BLaER1 (cell line): Measurements from ENCODE around the gene IDI1.
"Not testable (repeated sequence)": the region's sequence is repeated elsewhere in the genome, so short reads cannot be mapped to it uniquely, and the experiment has no call there.

Source experiments
- H3K27ac ChIP-seq: shearing (Covaris generic); formaldehyde crosslinking; 2 replicates; pipeline ENCODE4 v1.8.1; 2022
- H3K27me3 ChIP-seq: shearing (Covaris generic); formaldehyde crosslinking; 2 replicates; pipeline ENCODE4 v1.8.1; 2022
- H3K36me3 ChIP-seq: shearing (Covaris generic); formaldehyde crosslinking; 2 replicates; pipeline ENCODE4 v1.8.1; 2022
- H3K4me1 ChIP-seq: shearing (Covaris generic); formaldehyde crosslinking; 2 replicates; pipeline ENCODE4 v1.8.1; 2022
- H3K4me2 ChIP-seq: shearing (Covaris generic); formaldehyde crosslinking; 2 replicates; pipeline ENCODE4 v1.8.1; 2022
- H3K4me3 ChIP-seq: shearing (Covaris generic); formaldehyde crosslinking; 2 replicates; pipeline ENCODE4 v1.8.1; 2022
- H3K9ac ChIP-seq: shearing (Covaris generic); formaldehyde crosslinking; 2 replicates; pipeline ENCODE4 v1.8.1; 2022
- H3K9me3 ChIP-seq: shearing (Covaris generic); formaldehyde crosslinking; 2 replicates; pipeline ENCODE4 v1.8.1; 2022
- H4K20me1 ChIP-seq: shearing (Covaris generic); formaldehyde crosslinking; 2 replicates; pipeline ENCODE4 v1.8.1; 2022
- Cebpa-rat ChIP-seq: shearing (Covaris generic); IDR thresholded peaks from 2 replicates; pipeline ENCODE4 v1.8.1; 2022

The IDI1 gene

GRCh38 chr10:1050145-1050544, 1.2 kb upstream of the IDI1 start:
- no peaks in the 10 kb centered on the region for H3K9me3 ChIP-seq

DNA sequence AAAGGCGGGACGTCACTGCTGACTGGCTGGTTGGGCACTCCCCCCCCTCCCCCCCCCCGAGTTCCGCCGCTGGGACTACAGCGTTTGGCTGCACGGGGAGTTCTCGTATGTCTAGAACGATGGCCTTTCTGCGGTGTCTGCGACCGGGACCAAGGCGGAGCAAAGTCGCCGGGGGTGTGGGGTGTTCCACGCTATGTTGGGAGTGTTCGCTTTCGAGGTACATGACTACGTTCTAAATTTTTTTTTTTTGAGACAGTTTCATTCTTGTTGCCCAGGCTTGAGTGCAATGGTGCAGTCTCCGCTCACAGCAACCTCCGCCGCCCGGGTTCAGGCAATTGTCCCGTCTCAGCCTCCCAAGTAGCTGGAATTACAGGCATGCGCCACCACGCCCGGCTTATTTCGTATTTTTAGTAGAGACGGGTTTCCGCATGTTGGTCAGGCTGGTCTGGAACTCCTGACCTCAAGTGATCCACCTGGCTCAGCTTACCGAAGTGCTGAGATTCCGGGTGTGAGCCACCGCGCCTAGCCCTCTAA, 573 bp upstream of the IDI1 start:
- H3K36me3 ChIP-seq = peaks cover 38% of the 10 kb centered on the region
- H3K4me1 ChIP-seq = peaks cover 66% of the 10 kb centered on the region
- H3K27ac ChIP-seq = peak overlapping the region; percentile 95
- no peak for TF ChIP-seq Cebpa-rat
- peak overlapping the region; percentile 78 for H3K4me2 ChIP-seq
- H3K4me3 ChIP-seq = peak overlapping the region; percentile 91
- peak overlapping the region; percentile 96 for H3K9ac ChIP-seq
- H3K27me3 ChIP-seq = no peaks in the 10 kb centered on the region
- peaks cover 78% of the 10 kb centered on the region for H4K20me1 ChIP-seq
- H3K9me3 ChIP-seq = no peaks in the 10 kb centered on the region

More at GRCh38 chr10:1050145-1050544, 1.2 kb upstream of the IDI1 start:
- peak overlapping the region; percentile 91 for H3K4me3 ChIP-seq
- H3K27ac ChIP-seq = peak overlapping the region; percentile 95
- peaks cover 82% of the 10 kb centered on the region for H4K20me1 ChIP-seq
- peak overlapping the region; percentile 78 for H3K4me2 ChIP-seq
- H3K4me1 ChIP-seq = peaks cover 66% of the 10 kb centered on the region
- peak overlapping the region; percentile 96 for H3K9ac ChIP-seq
- H3K36me3 ChIP-seq = peaks cover 42% of the 10 kb centered on the region
- no peaks in the 10 kb centered on the region for H3K27me3 ChIP-seq
- TF ChIP-seq Cebpa-rat = no peak

DNA sequence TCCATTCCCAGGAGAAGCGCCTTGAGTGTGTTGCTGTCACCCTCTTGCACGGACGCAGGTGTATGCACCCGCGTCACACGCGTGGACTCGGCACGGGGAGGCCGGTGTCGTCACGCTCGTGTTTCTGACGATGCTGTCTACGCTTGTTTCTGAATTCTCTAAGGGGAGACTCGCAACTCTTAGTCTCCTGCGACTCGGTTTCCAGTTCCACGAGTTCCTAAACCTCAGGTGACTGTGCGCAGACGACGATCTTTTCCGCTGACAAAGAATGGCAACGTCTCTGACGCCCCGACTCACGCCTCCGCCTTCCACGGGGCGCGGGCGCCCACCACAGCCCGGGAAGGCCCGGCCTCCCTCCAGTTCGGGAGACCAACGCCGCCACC, 579 bp downstream of the IDI1 start:
- no peak for TF ChIP-seq Cebpa-rat
- Histone ChIP-seq H3K9me3 (no peaks in the 10 kb centered on the region), H3K4me1 (peaks cover 65% of the 10 kb centered on the region), H3K9ac (peak overlapping the region; percentile 96), H4K20me1 (peaks cover 67% of the 10 kb centered on the region), H3K4me2 (peak overlapping the region; percentile 87), H3K36me3 (peaks cover 27% of the 10 kb centered on the region), H3K27me3 (no peaks in the 10 kb centered on the region), H3K4me3 (peak overlapping the region; percentile 91), H3K27ac (peak overlapping the region; percentile 95)

DNA sequence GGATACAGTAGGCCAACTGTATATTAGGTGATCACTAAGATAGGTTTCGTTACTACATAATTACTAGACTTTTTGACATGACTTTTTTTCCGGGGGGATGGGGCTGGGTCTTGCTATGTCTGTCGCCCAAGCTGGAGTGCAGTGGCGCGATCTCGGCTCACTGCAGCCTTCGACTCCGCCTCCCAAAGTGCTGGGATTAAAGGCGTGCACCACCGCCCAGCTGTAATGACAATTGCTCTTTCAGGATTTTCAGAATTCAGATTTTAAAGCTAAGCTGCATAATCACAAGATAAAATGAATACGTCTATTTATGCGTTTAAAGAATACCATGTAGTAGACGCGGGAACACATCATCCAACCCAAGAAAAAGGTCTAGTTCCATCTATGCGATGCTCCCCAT, 982 bp downstream of the IDI1 start:
- Histone ChIP-seq H3K9me3 (no peaks in the 10 kb centered on the region), H3K9ac (peak overlapping the region; percentile 96), H4K20me1 (peaks cover 63% of the 10 kb centered on the region), H3K27me3 (no peaks in the 10 kb centered on the region), H3K4me1 (peaks cover 67% of the 10 kb centered on the region), H3K36me3 (peaks cover 23% of the 10 kb centered on the region), H3K4me2 (peak overlapping the region; percentile 87), H3K27ac (peak overlapping the region; percentile 95), H3K4me3 (peak overlapping the region; percentile 91)
- no peak for TF ChIP-seq Cebpa-rat

DNA sequence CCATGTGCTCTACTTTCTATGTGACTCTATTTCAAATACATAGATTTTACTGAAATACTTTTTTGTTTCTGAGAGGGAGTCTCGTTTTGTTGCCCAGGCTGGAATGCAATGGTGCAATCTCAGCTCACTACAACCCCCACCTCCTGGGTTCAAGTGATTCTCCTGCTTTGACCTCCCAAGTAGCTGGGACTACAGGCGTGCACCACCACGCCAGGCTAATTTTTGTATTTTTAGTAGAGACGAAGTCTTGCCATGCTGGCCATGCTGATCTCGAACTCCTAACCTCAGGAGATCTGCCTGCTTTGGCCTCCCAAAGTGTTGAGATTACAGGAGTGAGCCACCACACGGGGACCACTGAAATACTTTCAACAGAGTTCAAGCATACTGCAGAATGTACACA, 3.5 kb downstream of the IDI1 start:
- peaks cover 21% of the 10 kb centered on the region for H3K36me3 ChIP-seq
- peak overlapping the region; percentile 77 for H3K9ac ChIP-seq
- peaks cover 67% of the 10 kb centered on the region for H3K4me1 ChIP-seq
- H3K4me2 ChIP-seq = peak overlapping the region; percentile 93
- H3K9me3 ChIP-seq = no peaks in the 10 kb centered on the region
- no peaks in the 10 kb centered on the region for H3K27me3 ChIP-seq
- peaks cover 42% of the 10 kb centered on the region for H4K20me1 ChIP-seq
- H3K27ac ChIP-seq = peak overlapping the region; percentile 90
- TF ChIP-seq Cebpa-rat = no peak
- H3K4me3 ChIP-seq = peak overlapping the region; percentile 60

DNA sequence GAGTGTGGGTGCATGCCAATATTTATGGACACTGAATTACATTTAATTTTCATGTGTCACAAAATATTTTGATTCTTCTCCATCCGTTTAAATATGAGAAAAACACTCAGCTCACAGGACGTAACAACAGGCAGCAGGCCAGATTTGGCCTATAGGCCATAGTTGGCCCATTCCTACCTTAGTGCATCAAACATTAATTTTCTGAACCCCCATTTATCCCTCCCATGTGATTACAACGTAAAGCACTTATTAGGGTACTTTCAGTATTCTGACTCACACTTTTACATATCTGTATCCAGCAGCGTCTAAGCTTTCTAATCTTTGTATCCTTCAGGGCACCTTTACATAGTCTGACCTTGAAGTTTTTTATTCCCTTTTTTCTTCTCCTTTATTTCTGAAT, 4.0 kb downstream of the IDI1 start:
- H3K4me1 ChIP-seq = peaks cover 67% of the 10 kb centered on the region
- peak overlapping the region; percentile 77 for H3K9ac ChIP-seq
- no peaks in the 10 kb centered on the region for H3K9me3 ChIP-seq
- H3K27ac ChIP-seq = peak overlapping the region; percentile 90
- peak overlapping the region; percentile 60 for H3K4me3 ChIP-seq
- H4K20me1 ChIP-seq = peaks cover 42% of the 10 kb centered on the region
- peak overlapping the region; percentile 93 for H3K4me2 ChIP-seq
- TF ChIP-seq Cebpa-rat = no peak
- H3K36me3 ChIP-seq = peaks cover 25% of the 10 kb centered on the region
- no peaks in the 10 kb centered on the region for H3K27me3 ChIP-seq

DNA sequence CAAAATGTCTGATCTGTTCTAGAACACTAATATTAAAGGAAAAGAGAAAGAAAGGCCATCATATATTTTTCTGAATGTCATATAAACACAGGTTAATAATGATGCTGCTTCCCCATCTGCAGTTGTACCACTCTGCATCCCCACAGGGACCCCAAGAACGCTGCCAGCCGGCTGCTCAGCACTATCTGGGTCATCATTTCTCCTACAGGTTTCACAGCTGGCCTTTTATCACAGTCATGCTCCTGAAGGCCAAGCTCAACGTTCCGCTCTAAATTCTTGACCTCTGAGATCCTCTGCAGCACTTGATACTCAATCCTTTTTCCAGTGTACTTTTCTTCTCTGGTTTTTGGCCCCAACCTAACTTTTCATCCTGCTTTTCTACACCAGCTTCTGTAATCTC, 4.8 kb downstream of the IDI1 start:
- Histone ChIP-seq H3K36me3 (peaks cover 30% of the 10 kb centered on the region), H3K4me2 (peak overlapping the region; percentile 93), H3K27me3 (no peaks in the 10 kb centered on the region), H3K9ac (peak overlapping the region; percentile 77), H4K20me1 (peaks cover 44% of the 10 kb centered on the region), H3K27ac (peak overlapping the region; percentile 90), H3K9me3 (no peaks in the 10 kb centered on the region), H3K4me3 (peak overlapping the region; percentile 60), H3K4me1 (peaks cover 75% of the 10 kb centered on the region)
- no peak for TF ChIP-seq Cebpa-rat

- Histone ChIP-seq H3K4me2 (peak overlapping the region; percentile 93), H3K9ac (peak overlapping the region; percentile 77), H3K4me1 (peaks cover 81% of the 10 kb centered on the region), H3K4me3 (peak overlapping the region; percentile 60), H4K20me1 (peaks cover 47% of the 10 kb centered on the region), H3K9me3 (no peaks in the 10 kb centered on the region), H3K27ac (peak overlapping the region; percentile 90), H3K36me3 (peaks cover 35% of the 10 kb centered on the region), H3K27me3 (no peaks in the 10 kb centered on the region)
- TF ChIP-seq Cebpa-rat = no peak
Measured at GRCh38 chr10:1043532-1043995, 5.4 kb downstream of the IDI1 start.

GRCh38 chr10:1041514-1041913, 7.4 kb downstream of the IDI1 start:
- H3K4me3 ChIP-seq = no peak overlapping the region
- peak overlapping the region; percentile 93 for H3K4me2 ChIP-seq
- TF ChIP-seq Cebpa-rat = no peak
- H4K20me1 ChIP-seq = peaks cover 34% of the 10 kb centered on the region
- peaks cover 54% of the 10 kb centered on the region for H3K36me3 ChIP-seq
- H3K4me1 ChIP-seq = peaks cover 87% of the 10 kb centered on the region
- H3K9me3 ChIP-seq = no peaks in the 10 kb centered on the region
- no peaks in the 10 kb centered on the region for H3K27me3 ChIP-seq
- H3K9ac ChIP-seq = no peak overlapping the region
- H3K27ac ChIP-seq = peak overlapping the region; percentile 40; the same call in 1 of the 2 replicates

DNA sequence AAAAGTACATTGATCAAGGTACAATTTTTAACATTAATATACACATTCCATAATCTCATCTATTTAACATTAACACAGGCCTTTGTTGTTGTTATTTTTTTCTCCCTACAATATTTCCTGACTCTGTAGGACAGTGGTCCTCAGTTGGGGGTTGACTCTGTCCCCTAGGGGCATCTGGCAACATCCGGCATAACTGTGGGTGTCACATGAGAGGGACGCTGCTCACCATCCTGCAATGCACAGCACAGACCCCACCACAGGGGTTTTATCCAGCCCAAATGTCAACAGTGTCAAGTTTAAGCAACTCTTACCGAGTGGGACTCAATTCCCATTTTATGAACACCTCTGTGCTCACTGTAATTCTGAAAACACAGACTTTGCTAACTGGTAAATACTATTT, 8.8 kb downstream of the IDI1 start:
- peak overlapping the region; percentile 59 for H3K9ac ChIP-seq
- H4K20me1 ChIP-seq = peaks cover 21% of the 10 kb centered on the region
- peaks cover 85% of the 10 kb centered on the region for H3K4me1 ChIP-seq
- H3K4me3 ChIP-seq = peak overlapping the region; percentile 45; the same call in 1 of the 2 replicates
- TF ChIP-seq Cebpa-rat = no peak
- H3K27me3 ChIP-seq = no peaks in the 10 kb centered on the region
- peak overlapping the region; percentile 40 for H3K27ac ChIP-seq
- H3K9me3 ChIP-seq = no peaks in the 10 kb centered on the region
- peak overlapping the region; percentile 81 for H3K4me2 ChIP-seq
- H3K36me3 ChIP-seq = peaks cover 57% of the 10 kb centered on the region

- Histone ChIP-seq H4K20me1 (peaks cover 18% of the 10 kb centered on the region), H3K36me3 (peaks cover 57% of the 10 kb centered on the region), H3K4me2 (peak overlapping the region; percentile 50), H3K4me1 (peaks cover 74% of the 10 kb centered on the region)
- H3K27me3 ChIP-seq, H3K9me3 ChIP-seq, H3K4me3 ChIP-seq, H3K27ac ChIP-seq, H3K9ac ChIP-seq: not testable (repeated sequence)
Measured at GRCh38 chr10:1038769-1039168, 10.2 kb downstream of the IDI1 start.
